NCI-H187 treated with DMSO at 0.1 percent for 48 hours (cell line): Measurements from ENCODE around the gene MASP1.
"Not testable (repeated sequence)": the region's sequence is repeated elsewhere in the genome, so short reads cannot be mapped to it uniquely, and the experiment has no call there.

ENCODE experiments used
- DNase-seq: peaks from one replicate; lab custom pipeline; 2025; lab: John Stamatoyannopoulos, UW

The MASP1 gene

DNA sequence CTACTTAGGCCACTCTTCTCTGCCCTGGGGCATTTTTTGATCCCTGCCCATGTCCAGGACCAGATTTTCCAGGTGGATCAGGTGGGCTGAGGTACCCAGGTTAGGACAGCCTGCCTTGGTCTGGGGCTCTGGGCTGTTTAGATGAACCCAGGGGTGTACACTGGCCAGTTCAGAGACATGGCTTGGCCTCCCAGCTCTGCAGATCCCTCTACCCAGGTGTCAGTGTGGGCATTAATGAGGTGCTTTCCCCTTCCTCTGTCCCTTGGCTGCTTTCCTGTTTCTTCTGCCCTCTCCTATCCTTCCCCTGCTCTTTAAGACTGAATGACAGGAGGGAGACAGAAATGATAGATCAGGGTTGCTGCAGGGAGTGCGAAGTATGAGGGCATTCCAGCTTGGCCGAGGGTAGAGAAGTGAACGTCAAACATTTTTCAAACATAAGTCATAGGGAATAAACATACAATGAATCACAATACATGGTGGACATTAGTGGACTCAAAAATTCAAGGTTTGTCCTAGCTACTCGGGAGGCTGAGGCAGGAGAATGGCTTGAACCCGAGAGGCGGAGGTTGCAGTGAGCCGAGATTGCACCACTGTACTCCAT, 63.8 kb downstream of the MASP1 start:
- DNase-seq, result no peak

DNA sequence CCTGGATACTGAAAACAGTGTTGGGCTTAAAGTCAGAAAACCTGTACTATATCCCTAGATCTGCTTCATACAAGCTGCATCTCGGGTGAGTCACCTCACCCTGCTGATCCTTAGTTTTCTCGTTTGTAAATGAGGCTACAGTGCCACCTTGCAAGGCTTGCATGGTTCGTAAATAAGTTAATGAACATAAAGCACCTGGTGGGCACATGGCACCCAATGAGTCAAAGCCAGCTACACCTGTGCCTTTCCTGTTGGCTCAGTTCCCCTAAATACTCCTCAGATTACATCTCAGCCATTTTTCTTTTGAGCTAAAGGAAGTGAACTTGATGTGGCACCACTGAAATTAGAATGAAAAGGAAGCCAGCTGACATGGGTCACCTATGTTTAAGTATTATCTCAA, 67.7 kb downstream of the MASP1 start:
- DNase-seq, result no peak

DNA sequence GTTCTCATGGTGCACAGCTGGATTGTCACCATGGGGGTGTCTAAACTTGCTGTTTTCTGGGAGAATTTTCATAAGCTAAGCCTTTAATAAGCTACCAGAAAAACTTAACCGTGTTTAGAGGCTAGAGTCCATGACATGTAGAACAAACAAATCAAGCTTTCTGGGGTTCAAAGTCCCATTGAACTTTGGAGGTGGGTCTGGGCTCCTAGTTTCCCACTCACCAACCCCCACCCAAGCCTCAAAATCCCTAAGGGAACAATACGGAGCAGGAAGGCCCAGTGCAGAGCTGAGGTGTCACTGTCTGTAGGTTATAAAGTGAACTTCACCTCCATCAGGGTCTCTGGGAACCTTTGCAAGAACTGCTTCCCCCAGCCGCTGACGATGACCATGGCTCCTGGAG, 68.7 kb downstream of the MASP1 start:
- no peak for DNase-seq

DNA sequence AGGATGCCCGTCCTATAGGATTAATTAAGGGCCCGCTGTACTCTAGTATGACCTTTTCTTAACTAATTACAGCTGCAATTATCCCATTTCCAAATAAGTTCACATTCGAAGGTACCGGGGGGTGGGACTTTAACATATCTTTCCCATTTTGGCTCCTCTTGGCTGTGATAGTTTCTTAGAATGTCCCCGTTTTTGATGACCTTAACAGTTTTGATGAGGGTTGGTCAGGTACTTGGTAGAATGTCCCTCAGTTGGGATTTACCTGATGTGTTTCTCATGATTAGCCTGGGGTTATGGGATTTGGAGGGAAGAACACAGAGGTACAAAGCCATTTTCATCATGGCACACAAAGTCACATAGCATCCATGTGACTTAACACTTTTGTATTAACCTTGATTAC, 76.1 kb downstream of the MASP1 start:
- DNase-seq, result no peak

DNA sequence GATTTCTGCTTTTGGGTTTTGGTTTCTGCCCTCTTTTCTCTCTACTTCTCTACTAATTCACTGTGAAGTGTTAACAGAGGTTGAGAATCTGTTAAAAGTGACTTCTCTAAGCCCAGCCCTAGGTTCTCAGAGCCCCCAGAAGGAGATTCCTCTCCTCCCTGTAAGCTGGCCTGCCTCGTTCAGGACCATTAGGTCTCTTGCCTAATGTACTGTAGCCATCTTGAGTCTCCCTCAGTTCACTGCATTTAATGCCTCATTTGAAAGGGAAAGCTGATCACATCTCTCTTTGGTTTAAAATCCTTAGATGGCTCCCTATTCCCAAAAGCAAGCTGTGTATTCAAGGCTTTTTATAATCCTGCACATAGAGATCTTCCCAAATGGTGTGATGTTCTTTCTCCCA, 77.9 kb downstream of the MASP1 start:
- DNase-seq, result no peak

DNA sequence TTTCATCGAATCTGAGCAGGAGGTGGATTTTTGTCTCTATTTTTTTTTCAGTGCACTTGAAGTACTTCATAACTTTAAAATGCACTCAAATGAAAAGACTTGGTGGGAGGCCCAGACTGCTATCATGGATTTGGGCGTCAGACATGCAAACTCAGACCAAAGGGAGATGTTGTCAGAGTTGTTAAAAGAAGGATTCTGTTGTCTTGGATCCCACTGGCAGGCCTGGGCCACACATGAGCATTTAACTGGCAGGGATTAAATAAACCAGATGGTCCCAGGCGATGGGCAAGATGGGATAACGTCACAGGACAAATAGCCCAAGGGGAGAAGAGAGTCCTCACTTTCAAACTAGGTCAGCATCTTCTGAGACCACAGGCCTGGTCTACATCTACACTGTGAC, 78.8 kb downstream of the MASP1 start:
- DNase-seq, result no peak

DNA sequence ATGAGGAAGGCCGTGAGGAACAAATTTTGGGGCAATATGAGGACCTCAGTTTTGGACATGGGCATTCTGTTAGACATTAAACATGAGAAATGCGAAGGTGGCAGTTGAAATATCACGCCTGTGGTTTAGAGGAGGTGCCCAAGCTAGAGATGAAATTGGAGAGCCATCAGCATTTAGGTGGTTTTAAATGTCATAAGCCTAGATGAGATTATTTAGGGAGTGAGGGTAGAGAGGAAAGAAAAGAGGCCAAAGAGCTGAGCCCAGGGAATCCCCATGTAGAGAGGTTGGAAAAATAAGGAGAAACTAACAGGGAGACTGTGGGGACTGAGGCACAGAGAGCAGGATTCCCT, 79.4 kb downstream of the MASP1 start:
- DNase-seq, result no peak

DNA sequence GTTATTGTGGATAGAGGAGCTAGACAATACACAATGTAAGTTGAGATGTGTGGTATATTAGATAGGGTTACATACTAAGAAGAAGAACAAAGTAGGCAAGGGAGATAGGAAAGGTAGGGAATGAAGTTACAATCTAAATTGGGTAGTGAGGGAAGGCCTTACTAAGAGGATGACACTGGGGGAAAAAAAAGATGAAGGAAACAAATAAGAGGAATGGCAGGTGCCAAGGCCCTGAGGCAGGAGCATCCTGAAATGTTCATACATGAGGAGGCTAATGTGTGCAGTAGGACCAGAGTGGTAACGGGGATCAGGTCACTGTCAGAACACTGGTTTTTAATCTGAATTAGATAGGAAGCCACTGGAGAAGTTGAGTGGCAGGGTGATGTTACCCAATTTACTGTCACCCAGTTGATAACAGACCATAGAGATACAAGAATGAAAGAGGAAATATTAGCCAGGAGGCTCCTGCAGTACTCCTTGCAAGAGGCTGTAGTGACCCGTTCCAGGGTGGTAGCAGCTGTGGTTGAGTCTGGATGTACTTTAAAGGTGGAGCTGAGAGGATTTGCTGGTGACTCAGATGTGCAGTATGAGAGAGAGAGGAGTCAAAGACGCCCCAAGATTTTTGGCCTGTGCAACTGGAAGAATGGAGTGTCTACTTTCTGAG, 79.9 kb downstream of the MASP1 start:
- DNase-seq, result no peak

DNA sequence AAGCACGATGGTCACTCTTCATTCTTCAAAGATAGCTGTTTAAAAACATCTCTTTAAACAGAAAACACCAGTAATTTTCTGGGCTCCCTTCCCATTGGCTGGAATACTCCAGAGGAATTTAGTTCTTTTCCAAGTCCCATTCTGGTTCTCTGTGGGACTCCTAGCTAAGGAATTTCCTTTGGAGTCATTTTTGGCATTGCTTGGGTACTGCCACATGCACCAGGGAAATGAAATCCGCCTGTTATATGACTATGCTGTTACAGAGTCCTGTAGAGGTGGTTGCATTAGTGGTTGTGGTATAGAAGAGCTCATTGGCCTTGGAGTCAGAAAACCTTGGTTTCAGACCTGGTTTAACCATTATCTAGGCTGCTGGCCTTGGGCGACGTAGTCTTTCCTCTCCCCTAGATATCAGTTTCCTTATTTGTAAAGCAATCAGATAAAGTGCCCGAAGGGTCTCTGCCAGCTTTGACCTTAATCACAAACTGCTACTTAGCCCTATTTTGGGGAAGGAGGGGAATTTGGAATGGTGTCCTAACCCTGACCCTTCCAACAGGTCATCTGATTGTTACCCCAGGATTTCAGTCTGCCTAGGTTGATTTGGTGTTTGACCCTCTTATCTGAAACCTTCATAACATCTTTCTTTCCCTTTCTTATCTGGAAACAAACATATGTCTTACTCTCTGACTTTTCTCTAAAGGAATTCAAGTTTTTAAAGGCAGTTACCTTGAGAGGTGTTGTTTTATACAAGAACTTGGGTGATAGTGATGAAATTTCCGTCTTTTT, 80.8 kb downstream of the MASP1 start:
- DNase-seq, result no peak

DNA sequence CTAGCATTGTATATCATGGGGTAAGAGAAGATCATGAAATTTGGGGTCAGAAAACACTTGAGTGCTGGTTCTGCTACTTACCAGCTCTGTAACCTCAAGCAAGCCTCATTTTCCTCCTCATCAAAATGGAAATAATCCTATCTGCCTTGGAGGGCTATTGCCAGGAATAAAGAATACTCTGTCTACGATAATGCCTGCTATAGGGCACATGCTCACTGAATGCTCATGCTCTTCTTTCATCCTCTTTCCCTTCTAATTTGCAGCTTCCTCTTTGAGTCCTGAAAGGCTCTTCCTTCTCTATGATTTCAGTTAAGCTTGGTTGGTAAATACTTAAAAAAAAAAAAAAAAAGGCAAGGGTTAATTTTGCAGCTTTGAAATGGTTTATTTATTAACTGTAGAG, 81.4 kb downstream of the MASP1 start:
- no peak for DNase-seq

DNA sequence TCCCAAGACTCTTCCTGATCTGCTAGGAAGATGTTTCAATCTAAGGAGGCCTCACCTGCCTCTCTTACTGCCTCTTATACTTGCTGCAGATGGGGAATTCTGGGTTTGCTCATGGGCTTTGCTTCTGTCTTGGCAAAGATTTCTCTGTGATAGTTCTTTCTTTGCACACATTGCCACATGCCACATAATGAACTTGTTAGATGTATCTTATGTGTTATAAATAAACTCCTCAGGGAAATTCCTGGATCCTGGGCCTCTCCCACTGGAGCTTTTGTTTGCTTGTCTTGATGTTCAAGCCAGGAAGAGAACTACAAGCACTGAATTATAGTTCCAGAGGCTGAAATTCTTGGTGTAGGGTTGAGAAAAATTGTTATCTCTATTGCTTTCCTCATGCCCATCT, 82.0 kb downstream of the MASP1 start:
- no peak for DNase-seq

DNA sequence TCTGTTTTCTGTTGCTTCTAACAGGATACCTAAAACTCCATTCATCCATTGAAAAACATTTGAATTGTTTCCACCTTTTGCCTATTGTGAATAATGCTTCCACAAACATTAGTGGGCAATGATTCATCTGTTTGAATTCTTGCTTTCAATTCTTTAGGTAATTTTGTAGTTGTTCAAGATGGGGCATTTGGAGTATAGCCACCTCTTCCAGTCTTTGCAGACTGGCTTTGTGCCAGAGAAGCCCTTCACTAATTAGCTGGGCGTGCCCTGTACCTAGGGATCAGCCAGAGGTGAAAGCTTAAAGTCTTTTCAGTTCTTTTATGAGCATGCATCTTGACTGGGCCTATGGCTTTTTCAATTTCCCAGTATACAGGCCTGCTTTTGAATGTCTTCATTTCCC, 83.4 kb downstream of the MASP1 start:
- no peak for DNase-seq

DNA sequence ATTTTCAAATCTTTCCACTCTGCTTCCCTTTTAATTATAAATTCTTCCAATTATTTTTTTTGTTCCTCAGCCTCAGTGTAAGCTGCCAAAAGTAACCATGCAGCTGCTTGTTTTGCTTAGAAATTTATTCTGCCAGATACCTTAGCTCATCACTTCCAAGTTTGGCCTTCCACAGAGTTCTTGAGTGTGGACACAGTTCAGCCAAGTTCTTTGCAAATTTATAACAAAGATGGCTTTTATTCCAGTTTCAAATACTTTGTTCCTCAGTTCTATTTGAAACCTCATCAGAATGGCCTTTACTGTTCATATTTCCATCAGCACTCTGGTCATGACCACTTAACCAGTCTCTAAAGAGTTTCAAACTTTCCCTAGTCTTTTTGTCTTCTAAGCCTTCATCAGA, 83.9 kb downstream of the MASP1 start:
- DNase-seq, result no peak

DNA sequence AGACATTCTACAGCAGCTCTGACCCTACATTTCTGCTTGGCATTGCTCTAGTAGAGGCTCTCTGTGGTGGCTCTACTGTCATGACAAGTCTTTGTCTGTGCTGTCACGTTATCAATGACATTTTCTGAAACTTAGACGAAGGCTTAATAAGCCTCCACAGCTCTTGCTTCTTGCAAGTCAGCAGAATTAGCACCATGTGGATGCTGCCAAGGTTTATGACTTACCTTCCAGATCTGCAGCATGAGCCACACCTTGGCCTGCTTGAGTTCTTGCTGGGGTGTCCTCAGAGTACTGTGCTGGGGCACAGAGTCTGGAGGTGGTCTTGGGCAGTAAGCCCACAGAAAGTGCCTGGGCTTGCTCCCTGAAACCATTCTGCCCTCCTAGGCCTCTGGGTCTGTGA, 84.5 kb downstream of the MASP1 start:
- DNase-seq, result no peak

DNA sequence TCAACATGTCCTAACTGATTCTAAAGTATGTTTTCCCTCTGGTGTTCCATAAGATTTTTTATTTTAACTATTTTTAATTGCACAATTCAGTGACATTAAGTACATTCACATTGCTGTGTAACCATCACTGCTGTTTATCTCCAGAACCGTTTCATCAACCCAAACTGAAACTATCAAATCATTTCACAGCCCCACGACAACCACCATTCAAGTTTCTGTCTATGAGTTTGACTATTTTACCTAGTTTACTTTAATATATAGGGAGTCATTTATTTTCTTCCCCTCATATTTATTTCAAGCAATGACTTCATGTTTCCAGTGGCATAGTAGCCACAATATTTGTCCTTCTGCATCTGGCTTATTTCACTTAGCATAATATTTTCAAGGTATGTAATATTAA, 85.9 kb downstream of the MASP1 start:
- DNase-seq, result no peak

DNA sequence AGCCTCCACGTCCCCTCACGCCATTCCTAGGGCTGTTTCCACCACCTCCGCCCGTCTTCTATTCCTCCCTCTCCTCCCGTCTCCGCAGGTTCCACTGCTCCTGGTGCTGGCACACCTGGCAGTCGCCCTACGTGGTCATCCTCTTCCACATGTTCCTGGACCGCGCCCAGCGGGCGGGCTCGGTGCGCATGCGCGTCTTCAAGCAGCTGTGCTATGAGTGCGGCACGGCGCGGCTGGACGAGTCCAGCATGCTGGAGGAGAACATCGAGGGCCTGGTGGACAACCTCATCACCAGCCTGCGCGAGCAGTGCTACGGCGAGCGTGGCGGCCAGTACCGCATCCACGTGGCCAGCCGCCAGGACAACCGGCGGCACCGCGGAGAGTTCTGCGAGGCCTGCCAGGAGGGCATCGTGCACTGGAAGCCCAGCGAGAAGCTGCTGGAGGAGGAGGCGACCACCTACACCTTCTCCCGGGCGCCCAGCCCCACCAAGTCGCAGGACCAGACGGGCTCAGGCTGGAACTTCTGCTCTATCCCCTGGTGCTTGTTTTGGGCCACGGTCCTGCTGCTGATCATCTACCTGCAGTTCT, 92.0 kb downstream of the MASP1 start:
- not testable (repeated sequence) for DNase-seq

DNA sequence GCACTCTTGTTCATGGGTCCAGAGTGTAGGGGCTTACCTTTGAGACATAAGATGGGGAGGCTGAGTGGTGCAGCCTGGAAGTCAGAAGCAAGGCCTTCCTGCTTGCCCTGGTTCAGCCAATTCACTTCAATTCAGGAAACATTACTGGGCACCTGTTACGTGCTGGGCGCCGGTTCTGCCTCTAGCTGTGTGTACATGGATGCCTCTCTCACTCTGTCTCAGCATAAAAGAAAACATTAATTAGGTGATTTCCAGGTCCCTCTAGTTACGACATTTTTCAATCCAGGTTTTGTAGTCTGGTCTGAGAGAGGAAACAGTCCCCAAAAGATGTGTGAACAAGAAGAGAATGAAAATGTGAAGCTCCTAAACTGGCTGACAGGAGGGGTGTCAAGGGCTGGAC, 93.0 kb downstream of the MASP1 start:
- DNase-seq, result no peak

DNA sequence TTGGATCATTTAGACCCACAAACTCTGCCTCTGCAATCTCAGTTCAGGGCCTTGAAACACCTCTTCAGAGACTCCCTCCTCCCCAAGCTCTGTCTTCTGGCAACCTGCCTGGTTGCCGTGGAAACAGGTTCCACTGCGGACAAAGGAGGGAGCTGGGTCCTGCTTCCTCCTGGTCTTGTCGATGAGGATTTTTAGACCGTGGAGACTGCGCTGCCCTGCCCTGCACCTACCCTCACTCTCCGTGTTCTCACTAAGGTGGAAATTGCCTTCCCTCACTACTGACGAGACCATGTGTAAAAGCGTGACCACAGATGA, 94.2 kb downstream of the MASP1 start, which contains the start of gene RTP1:
RTP1 (plus strand) TSS at position 152 of the 315 bp plus-strand sequence; CDS start at position 182, 30 bp downstream.
- DNase-seq, result no peak

DNA sequence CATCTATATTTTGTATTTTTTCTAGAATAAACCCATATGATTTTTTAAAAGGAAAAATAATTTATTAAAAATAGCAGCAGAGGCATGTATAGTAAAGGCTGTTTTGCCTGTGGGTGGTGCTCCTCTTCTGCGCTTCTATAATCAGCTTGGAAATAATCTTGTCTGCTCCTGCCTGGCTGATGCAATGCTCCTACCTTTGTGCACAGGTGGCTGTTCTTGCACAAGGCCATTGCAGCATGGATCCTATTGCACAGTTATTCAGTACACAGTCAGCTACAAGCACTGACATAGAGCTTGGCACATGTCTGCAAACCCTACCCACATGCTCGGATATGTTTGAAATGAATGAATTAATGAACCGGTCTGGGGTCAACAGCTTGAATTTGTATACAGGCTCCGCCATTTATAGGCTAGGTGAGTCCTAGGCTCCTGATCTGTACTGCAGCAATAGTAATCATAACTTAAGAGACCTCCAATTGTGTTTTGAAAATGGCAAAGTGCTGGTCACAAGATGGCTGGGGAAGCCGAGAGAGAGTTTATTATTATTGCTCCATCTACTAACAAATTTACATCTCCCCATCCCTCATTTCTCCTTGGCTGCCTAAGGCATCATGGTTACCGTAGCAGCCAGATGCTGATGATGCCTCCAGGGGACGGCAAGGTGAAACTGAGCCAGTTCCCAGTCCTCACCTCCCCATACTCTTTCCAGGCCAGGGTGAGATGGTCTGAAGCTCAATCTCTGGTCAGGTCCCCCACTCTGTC, 94.8 kb downstream of the MASP1 start:
- DNase-seq, result no peak

DNA sequence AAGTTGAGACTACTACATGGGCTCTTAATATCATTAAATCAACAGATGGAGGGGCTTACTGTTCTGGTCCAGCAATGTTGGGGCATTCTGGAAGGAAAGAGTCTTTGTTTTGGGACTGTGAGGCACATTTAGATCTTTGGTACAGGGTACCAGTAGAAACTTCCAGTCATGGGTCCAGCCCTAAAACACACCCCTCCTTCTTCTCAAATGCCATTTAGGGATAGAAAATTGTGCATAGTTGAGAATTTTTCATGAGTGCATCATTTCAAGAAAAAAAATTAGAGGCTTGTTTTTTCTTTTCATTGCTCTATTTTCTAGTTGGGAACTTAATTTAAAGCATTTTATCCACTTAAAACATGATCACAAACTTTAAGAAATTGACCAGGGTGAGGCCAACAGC, 98.4 kb downstream of the MASP1 start:
- DNase-seq, result no peak

DNA sequence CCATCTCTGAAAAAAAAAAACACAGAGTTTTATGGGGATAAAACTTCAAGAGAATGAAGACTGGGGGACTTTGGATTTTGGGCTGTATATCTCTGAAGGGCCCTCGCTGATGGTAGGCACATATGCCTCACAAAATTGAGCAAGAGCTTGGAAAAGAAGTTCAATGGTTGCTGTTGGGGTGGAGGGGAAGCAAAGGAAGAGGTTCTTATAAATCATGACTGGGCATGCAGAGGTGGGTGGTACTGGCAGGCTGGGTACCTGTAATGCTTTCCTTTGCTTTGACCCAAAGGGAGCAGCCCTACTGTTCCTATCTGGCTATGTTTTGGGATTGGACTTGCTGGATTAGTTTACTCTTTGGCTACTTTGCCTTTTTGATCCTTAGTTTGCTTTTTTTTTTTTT, 100.3 kb downstream of the MASP1 start:
- DNase-seq, result no peak

DNA sequence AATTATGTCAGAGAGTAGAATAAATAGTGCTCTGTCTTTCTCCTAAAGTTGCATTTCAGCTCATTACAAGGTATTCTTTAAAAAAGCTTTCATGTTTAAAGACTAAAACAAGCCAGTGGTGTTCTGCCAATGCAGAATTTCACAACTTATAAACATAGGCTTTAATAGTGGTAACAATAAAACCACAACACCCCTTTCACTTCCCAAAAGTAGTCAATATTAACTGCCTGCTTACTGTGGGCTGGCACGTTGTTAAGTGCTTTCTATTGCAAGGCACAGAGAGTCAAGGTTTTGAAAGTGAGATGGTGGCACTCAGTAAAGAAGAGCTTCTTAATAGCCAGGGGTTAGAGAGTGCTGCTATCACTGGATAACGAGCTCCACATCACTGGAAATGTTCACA, 102.6 kb downstream of the MASP1 start:
- DNase-seq, result no peak
